Spinal cord (tissue), 10 donors: ENCODE measurements around the gene COA1. TPM values are rescaled to one million over a fixed set of nuclear protein-coding genes. Genes with fewer than 3 reads are reported as not detected.

Experiments
- DNase-seq, 6 donors: peaks; one replicate each; pipeline versions ENCODE4 v3.0.0 to v3.0.0-alpha.2; 2013 to 2015; ENCODE audit warnings: low spot score in 6 of 6, low read depth in 4 of 6
- H3K27ac ChIP-seq: one replicate; pipeline ENCODE4 v1.5.1; 2013; ENCODE audit warnings: low read depth, low read length, control low read depth
- H3K27me3 ChIP-seq: one replicate; pipeline ENCODE4 v1.6.1; 2013; ENCODE audit warnings: low read length; ENCODE audit not compliant: control insufficient read depth, insufficient read depth
- H3K36me3 ChIP-seq: one replicate; pipeline ENCODE4 v1.6.1; 2013; ENCODE audit warnings: low read length; ENCODE audit not compliant: control insufficient read depth, insufficient read depth
- H3K4me1 ChIP-seq: one replicate; pipeline ENCODE4 v1.6.1; 2013; ENCODE audit warnings: low read length; ENCODE audit not compliant: control insufficient read depth, insufficient read depth
- H3K4me3 ChIP-seq: one replicate; pipeline ENCODE4 v1.5.1; 2013; ENCODE audit warnings: low read depth, low read length, control low read depth
- H3K9me3 ChIP-seq: one replicate; pipeline ENCODE4 v1.6.1; 2013; ENCODE audit warnings: low read length; ENCODE audit not compliant: control insufficient read depth, insufficient read depth
- WGBS: methylation state at CpG from one replicate; pipeline ENCODE4 v1.1.5; 2013; ENCODE audit warnings: missing lambda C conversion rate; ENCODE audit not compliant: insufficient coverage; 5-methylcytosine and 5-hydroxymethylcytosine counted together
- polyA plus RNA-seq, 2 donors: library from polyadenylated mRNA; unstranded; fragments of 120-200 nt; gene quantifications; one replicate each; pipeline ENCODE4 v1.2.1, GENCODE V29; 2013; ENCODE audit not compliant: insufficient read length in 2 of 2
- total RNA-seq, 2 donors: library from RNA; depleted of rRNA in 1 of 2; stranded (reverse); fragments of 120-200 nt in 1 of 2; fragments of >200 nt in 1 of 2; gene quantifications; one replicate each; pipeline versions ENCODE4 v1.2.3 to v1.2.4, GENCODE V29; 2013 to 2014
- donor health status: healthy.

Gene COA1
- total and polyA plus RNA-seq, 4 donors, result 51.2 to 72.8 (median 59.1) TPM

DNA sequence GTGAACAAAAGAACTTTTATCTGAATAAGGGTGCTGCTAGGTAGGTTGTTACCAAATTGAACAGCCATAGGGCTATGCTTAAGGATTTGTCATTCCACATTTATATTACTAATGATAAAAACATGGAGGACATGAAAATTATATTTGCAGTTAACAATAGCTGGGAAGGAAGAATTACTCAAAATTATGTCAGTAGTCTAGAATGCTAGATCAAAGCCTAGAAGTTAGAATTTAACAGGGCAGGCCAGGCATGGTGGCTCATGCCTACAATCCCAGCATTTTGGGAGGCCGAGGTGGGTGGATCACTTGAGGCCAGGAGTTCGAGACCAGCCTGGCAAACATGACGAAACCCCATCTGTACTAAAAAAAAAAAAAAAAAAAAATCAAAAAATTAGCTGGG is 137.0 kb downstream of the COA1 start:
- H3K36me3 ChIP-seq, result no peaks in the 10 kb centered on the region
- no peaks in the 10 kb centered on the region for H3K9me3 ChIP-seq
- no peaks in the 10 kb centered on the region for H3K27me3 ChIP-seq
- H3K27ac ChIP-seq, result no peak overlapping the region
- no peak for DNase-seq
- no CpG with 5 or more reads among the region's 3 CpGs for WGBS
- no peak overlapping the region for H3K4me3 ChIP-seq
- H3K4me1 ChIP-seq, result no peaks in the 10 kb centered on the region

DNA sequence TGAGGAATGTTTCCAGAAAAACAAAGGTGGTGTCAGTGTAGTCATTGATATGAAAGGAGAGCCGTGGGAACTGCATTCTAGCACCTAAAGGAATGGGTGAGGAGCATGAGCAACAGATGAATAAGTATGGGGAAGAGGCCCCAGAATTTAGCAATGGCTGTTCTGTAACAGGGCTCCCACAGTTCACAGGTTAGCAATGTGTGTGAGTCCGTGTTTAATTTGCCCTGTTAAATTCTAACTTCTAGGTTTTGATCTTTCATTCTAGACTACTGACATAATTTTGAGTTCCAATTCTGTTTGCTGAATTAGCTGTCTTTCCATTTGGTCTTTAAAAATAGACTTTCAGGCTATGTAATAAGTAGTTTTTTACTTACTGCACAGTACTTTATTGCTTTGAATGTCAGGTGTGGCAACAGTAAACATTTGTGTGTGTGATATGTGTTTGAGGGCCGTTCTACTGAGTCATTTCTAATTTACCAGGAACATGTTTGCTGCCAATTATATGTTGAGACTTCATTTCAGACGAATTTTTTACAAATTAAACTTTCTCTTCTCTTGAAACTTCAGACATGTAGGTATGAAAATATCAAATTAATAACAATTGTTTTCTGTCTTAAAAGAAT is 137.7 kb downstream of the COA1 start:
- Histone ChIP-seq H3K4me3 (no peak overlapping the region), H3K9me3 (no peaks in the 10 kb centered on the region), H3K27ac (no peak overlapping the region), H3K27me3 (no peaks in the 10 kb centered on the region), H3K36me3 (no peaks in the 10 kb centered on the region), H3K4me1 (no peaks in the 10 kb centered on the region)
- WGBS, result 62% methylated on average over 1 of the region's 4 CpGs
- no peak for DNase-seq

DNA sequence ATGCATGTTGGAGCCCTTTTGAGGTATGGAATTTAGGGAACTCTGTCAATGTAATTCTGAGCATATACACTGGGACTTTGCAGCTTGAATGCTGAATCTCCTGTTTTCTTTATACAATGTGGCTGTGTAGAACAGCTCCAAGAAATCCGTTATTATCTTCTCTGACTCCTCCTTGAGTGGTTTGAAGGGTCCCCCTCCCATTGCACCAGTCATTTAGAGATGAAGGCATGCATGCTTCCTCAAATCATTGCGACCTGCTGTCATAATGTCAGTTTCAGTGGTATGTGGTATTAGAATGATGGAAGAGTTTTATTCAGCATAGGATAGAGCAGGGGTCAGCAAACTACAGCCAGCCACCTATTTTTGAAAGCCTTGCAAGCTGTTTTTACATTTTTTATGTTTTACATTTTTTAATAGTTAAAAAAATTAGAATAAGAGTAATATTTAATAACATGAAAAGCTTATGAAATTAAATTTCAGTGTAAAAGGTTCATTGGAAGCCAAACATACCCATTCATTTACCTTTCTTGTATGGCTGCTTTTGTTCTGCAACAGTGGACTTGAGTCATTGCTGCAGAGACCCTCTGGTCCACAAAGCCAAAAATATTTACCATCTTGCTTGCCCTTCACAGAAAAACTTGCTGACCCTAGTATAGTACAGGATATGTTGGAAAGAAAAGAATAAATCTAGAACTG is 138.3 kb downstream of the COA1 start:
- Histone ChIP-seq H3K4me3 (no peak overlapping the region), H3K27me3 (no peaks in the 10 kb centered on the region), H3K36me3 (no peaks in the 10 kb centered on the region), H3K4me1 (no peaks in the 10 kb centered on the region), H3K27ac (no peak overlapping the region), H3K9me3 (no peaks in the 10 kb centered on the region)
- DNase-seq, result no peak
- no CpG with 5 or more reads among the region's 2 CpGs for WGBS

DNA sequence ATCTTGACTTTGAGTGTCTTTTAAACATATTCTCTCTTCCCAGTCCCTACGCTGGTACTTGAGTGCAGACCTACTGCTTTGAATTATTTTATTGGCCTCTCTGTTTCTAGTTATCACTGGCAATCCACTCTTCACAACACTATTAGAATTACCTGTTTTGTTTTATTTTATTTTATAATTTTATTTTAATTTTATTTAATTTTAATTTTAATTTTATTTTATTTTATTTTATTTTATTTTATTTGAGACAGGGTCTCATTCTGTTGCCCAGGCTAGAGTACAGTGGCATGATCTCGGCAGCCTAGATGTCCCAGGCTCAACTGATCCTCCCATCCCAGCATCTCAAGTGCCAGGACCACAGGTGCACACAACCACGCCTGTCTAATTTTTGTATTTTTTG is 139.6 kb downstream of the COA1 start:
- Histone ChIP-seq H3K36me3 (no peaks in the 10 kb centered on the region), H3K27ac (no peak overlapping the region), H3K27me3 (no peaks in the 10 kb centered on the region), H3K4me3 (no peak overlapping the region), H3K9me3 (no peaks in the 10 kb centered on the region), H3K4me1 (no peaks in the 10 kb centered on the region)
- WGBS, result 80% methylated on average over 1 of the region's 3 CpGs
- DNase-seq, result no peak

Other genes with a start within 250 kb of the COA1 start
- 10 to 100 TPM; 18.5 to 18.8 TPM for gene STK17A, start 146.4 kb downstream of the COA1 start, total RNA-seq
- gene STK17A, start 146.4 kb downstream of the COA1 start, polyA plus RNA-seq, result 10 to 100 TPM; 16.9 to 17.4 TPM
- gene BLVRA, start 29.2 kb upstream of the COA1 start, total RNA-seq, result 10 to 100 TPM; 22.6 to 37.7 TPM
- 10 to 100 TPM; 48.0 to 48.9 TPM for gene BLVRA, start 29.2 kb upstream of the COA1 start, polyA plus RNA-seq
- gene MRPS24, start 140.0 kb upstream of the COA1 start, total RNA-seq, result 100 to 1,000 TPM in 1 of 2 donors, 10 to 100 TPM in 1; 26.7 to 103 TPM
- 100 to 1,000 TPM; 106 to 108 TPM for gene MRPS24, start 140.0 kb upstream of the COA1 start, polyA plus RNA-seq
- gene URGCP, start 177.1 kb upstream of the COA1 start, total RNA-seq, result 10 to 100 TPM; 26.4 to 33.5 TPM
- 10 to 100 TPM; 36.8 to 44.3 TPM for gene URGCP, start 177.1 kb upstream of the COA1 start, polyA plus RNA-seq
- gene UBE2D4, start 196.9 kb upstream of the COA1 start, total RNA-seq, result 10 to 100 TPM; 20.7 to 30.9 TPM
- gene UBE2D4, start 196.9 kb upstream of the COA1 start, polyA plus RNA-seq, result 10 to 100 TPM; 41.9 to 42.0 TPM